ENCODE results near the gene NFAM1.

- TF ChIP-seq POLR2A (IDR thresholded peaks at IDR 0.05) (no peak), CTCF (IDR thresholded peaks at IDR 0.05) (no peak), POLR2AphosphoS5 (IDR thresholded peaks at IDR 0.05) (no peak), EP300 (IDR thresholded peaks at IDR 0.05) (no peak)
These were observed 6.9 kb upstream of the NFAM1 start for GRCh38 chr22:42439021-42439567.

Measured in sigmoid colon (tissue), 4 donors.